IMR-90 (cell line): ENCODE data around the gene MTCH2. TPM values are rescaled to one million over a fixed set of nuclear protein-coding genes. Genes with fewer than 3 reads are reported as not detected.

Experiments used
- ELK1 ChIP-seq: fragments of 150-350 bp; IDR thresholded peaks from 2 replicates; pipeline ENCODE4 v1.6.1; 2016; ENCODE audit warnings: low read depth, mild to moderate bottlenecking, low read length, moderate library complexity, borderline replicate concordance
- MAZ ChIP-seq: IDR thresholded peaks from 2 replicates; pipeline ENCODE4 v1.6.1; 2012; ENCODE audit warnings: low read depth, mild to moderate bottlenecking, low read length, improper control_type of control experiment, moderate library complexity, borderline replicate concordance
- POLR2A ChIP-seq: IDR thresholded peaks from 2 replicates; pipeline ENCODE4 v1.6.1; 2012; ENCODE audit warnings: mild to moderate bottlenecking, low read depth, low read length
- USF2 ChIP-seq: fragments of 150-350 bp; IDR thresholded peaks from 2 replicates; pipeline ENCODE4 v1.6.1; 2017; ENCODE audit warnings: mild to moderate bottlenecking, antibody characterized with exemption, low read length, low read depth
- polyA plus RNA-seq, 3 experiments: library from polyadenylated mRNA; depleted of rRNA; stranded (reverse); fragments of >200 nt; gene quantifications; 2 replicates each; pipeline ENCODE4 v1.2.3, GENCODE V29; 2012; ENCODE audit warnings: low replicate concordance in 1 of 3
- total RNA-seq: library from RNA; depleted of rRNA; stranded (reverse); fragments of >200 nt; gene quantifications from 2 replicates; pipeline ENCODE4 v1.2.3, GENCODE V29; 2012

MTCH2 gene
- total and polyA plus RNA-seq, 2 of the 4 experiments (the other 2 are of a cell fraction): 103 to 163 TPM

GRCh38 chr11:47642099-47642855 lies at the start of gene MTCH2 (continued):
- TF ChIP-seq ELK1 (no peak), POLR2A (peak; percentile 95), USF2 (peak; percentile 96), MAZ (peak; percentile 86; the same call in 1 of the 2 replicates)
